ENCODE measurements around the gene TAF4B.
"Not testable (repeated sequence)": the region's sequence is repeated elsewhere in the genome, so short reads cannot be mapped to it uniquely, and the experiment has no call there.

TAF4B gene

GRCh38 chr18:26226229-26227050 is at the start of gene TAF4B:
TAF4B (plus strand) TSS chr18:26226445; CDS start chr18:26226934, 489 bp downstream.
- intact Hi-C loops (cut with DNase I): loop anchor here (5.0 kb wide), 1 partner anchor 134 kb away; the partner anchor contains the start of gene SS18
- DNase-seq: peak; percentile 88 to 98 (median 95)

- DNase-seq: no peak
- intact Hi-C loops (cut with DNase I): no loop called here
Measured at GRCh38 chr18:26181343-26181826, 44.9 kb upstream of the TAF4B start.

- DNase-seq: no peak
- intact Hi-C loops (cut with DNase I): no loop called here
Measured at GRCh38 chr18:26183395-26184112, 42.7 kb upstream of the TAF4B start.

GRCh38 chr18:26185267-26185666 is 41.0 kb upstream of the TAF4B start:
- no peak for DNase-seq
- intact Hi-C loops (cut with DNase I): no loop called here

GRCh38 chr18:26190506-26190905 is 35.7 kb upstream of the TAF4B start:
- peak in 1 of 42 donors; percentile 4 for DNase-seq
- intact Hi-C loops (cut with DNase I): no loop called here

- DNase-seq: no peak
- intact Hi-C loops (cut with DNase I): no loop called here
Measured at GRCh38 chr18:26192233-26192632, 34.0 kb upstream of the TAF4B start.

- no peak for DNase-seq
- intact Hi-C loops (cut with DNase I): no loop called here
Measured at GRCh38 chr18:26196605-26197004, 29.6 kb upstream of the TAF4B start.

GRCh38 chr18:26202001-26202400 is 24.2 kb upstream of the TAF4B start:
- intact Hi-C loops (cut with DNase I); DNase-seq: not testable (repeated sequence)

GRCh38 chr18:26205318-26205717 is 20.9 kb upstream of the TAF4B start:
- intact Hi-C loops (cut with DNase I): no loop called here
- DNase-seq: no peak

GRCh38 chr18:26206488-26206887 is 19.8 kb upstream of the TAF4B start:
- no peak for DNase-seq
- intact Hi-C loops (cut with DNase I): no loop called here

- intact Hi-C loops (cut with DNase I): no loop called here
- no peak for DNase-seq
Measured at GRCh38 chr18:26207937-26208336, 18.3 kb upstream of the TAF4B start.

- DNase-seq: no peak
- intact Hi-C loops (cut with DNase I): no loop called here
Measured at GRCh38 chr18:26208977-26209376, 17.3 kb upstream of the TAF4B start.

GRCh38 chr18:26210147-26210546 is 16.1 kb upstream of the TAF4B start:
- intact Hi-C loops (cut with DNase I): no loop called here
- no peak for DNase-seq

- intact Hi-C loops (cut with DNase I): no loop called here
- no peak for DNase-seq
Measured at GRCh38 chr18:26215247-26215970, 10.8 kb upstream of the TAF4B start.

- intact Hi-C loops (cut with DNase I): loop anchor here (5.0 kb wide), 1 partner anchor 133 kb away; the partner anchor contains the start of gene SS18
- peak in 4 of 42 donors; percentile 8 to 25 (median 12) for DNase-seq
Measured at GRCh38 chr18:26225022-26225693, 1.1 kb upstream of the TAF4B start.

- intact Hi-C loops (cut with DNase I): loop anchor here (5.0 kb wide), 1 partner anchor 134 kb away; the partner anchor contains the start of gene SS18
- no peak for DNase-seq
Measured at GRCh38 chr18:26225915-26226228, 373 bp upstream of the TAF4B start.

- intact Hi-C loops (cut with DNase I): loop anchor here (5.0 kb wide), 1 partner anchor 135 kb away; the partner anchor contains the start of gene SS18
- peak in 20 of 42 donors; percentile 4 to 53 (median 18) for DNase-seq
Measured at GRCh38 chr18:26227051-26227670, 916 bp downstream of the TAF4B start.

GRCh38 chr18:26228562-26229260 is 2.5 kb downstream of the TAF4B start:
- intact Hi-C loops (cut with DNase I): loop anchor here (5.0 kb wide), 1 partner anchor 136 kb away; the partner anchor contains the start of gene SS18
- no peak for DNase-seq

Measured in head of caudate nucleus (tissue), 42 donors.